Upper lobe of right lung (tissue), 1 donor: ENCODE data around the gene SLC49A3. TPM values are rescaled to one million over a fixed set of nuclear protein-coding genes. Genes with fewer than 3 reads are reported as not detected.

Experiments used
- ATAC-seq: fragments of 200-7000 bp; cut with Tn5 transposase; one replicate; pipeline ENCODE4 v1.9.1; 2020; ENCODE audit warnings: mild to moderate bottlenecking, moderate library complexity
- DNase-seq: peaks from one replicate; pipeline ENCODE4 v3.0.0-alpha.2; 2020
- H3K27ac ChIP-seq: fragments of 200-600 bp; one replicate; pipeline ENCODE4 v1.8.0; 2022
- H3K27me3 ChIP-seq: fragments of 200-600 bp; one replicate; pipeline ENCODE4 v1.8.0; 2022; ENCODE audit warnings: mild to moderate bottlenecking
- H3K36me3 ChIP-seq: fragments of 200-600 bp; one replicate; pipeline ENCODE4 v1.8.0; 2022
- H3K4me1 ChIP-seq: fragments of 200-600 bp; one replicate; pipeline ENCODE4 v1.8.0; 2022
- H3K4me3 ChIP-seq: fragments of 200-600 bp; one replicate; pipeline ENCODE4 v1.8.0; 2022; ENCODE audit warnings: mild to moderate bottlenecking
- H3K9me3 ChIP-seq: fragments of 200-600 bp; one replicate; pipeline ENCODE4 v1.8.0; 2022
- intact Hi-C: fragments of 100-400 bp; cut with DNase I; formaldehyde crosslinking; loops from one replicate; pipeline ENCODE4 v1.11.0; 2022
- total RNA-seq: library from RNA; stranded (reverse); fragmentation: NEBNext Ultra II Directional; extraction: Animal tissue kit (Norgen Biotek cat#: 25700); gene quantifications from one replicate; pipeline ENCODE4 v1.2.1, GENCODE V29; 2021
- TF ChIP-seq, protein P1 (sequence below): fragments of 200-600 bp; IDR thresholded peaks from one replicate; pipeline ENCODE4 v1.8.0; 2022; ENCODE audit warnings: antibody characterized with exemption
- donor health status: DM: no; HTN: yes; CAD: no; lungs with severe emphysema.

SLC49A3 gene
- total RNA-seq, 1 donor from 2014 or later = 32.9 TPM

DNA sequence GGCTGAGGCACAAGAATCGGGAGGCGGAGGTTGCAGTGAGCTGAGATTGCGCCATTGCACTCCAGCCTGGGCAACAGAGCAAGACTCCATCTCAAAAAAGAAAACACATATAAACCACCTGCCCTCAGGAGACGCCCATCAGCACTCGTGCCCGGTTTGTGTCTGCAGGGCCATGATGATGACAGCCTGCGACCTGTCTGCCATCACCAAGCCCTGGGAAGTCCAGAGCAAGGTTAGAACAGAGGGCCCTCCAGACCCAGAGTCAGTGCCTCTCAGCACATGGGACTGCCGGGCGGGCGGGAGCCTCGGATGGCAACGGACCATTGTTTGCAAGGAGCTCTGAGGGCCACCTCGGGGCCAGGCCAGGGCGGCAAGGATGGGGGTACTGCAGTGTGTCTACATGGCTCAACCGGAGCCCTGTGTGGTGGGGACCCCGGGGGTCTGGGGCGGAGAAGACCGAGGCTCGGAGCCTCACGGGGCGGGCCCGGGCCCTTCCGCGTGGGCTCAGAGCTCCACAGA, 24.2 kb downstream of the SLC49A3 start:
- Histone ChIP-seq H3K9me3 (no peaks in the 10 kb centered on the region), H3K27me3 (no peaks in the 10 kb centered on the region), H3K27ac (no peak overlapping the region), H3K4me1 (no peaks in the 10 kb centered on the region), H3K4me3 (no peak overlapping the region), H3K36me3 (no peaks in the 10 kb centered on the region)
- intact Hi-C loops = no loop called here
- TF ChIP-seq, protein P1, sequence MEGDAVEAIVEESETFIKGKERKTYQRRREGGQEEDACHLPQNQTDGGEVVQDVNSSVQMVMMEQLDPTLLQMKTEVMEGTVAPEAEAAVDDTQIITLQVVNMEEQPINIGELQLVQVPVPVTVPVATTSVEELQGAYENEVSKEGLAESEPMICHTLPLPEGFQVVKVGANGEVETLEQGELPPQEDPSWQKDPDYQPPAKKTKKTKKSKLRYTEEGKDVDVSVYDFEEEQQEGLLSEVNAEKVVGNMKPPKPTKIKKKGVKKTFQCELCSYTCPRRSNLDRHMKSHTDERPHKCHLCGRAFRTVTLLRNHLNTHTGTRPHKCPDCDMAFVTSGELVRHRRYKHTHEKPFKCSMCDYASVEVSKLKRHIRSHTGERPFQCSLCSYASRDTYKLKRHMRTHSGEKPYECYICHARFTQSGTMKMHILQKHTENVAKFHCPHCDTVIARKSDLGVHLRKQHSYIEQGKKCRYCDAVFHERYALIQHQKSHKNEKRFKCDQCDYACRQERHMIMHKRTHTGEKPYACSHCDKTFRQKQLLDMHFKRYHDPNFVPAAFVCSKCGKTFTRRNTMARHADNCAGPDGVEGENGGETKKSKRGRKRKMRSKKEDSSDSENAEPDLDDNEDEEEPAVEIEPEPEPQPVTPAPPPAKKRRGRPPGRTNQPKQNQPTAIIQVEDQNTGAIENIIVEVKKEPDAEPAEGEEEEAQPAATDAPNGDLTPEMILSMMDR = no peak
- DNase-seq (no peak), ATAC-seq (no peak)

DNA sequence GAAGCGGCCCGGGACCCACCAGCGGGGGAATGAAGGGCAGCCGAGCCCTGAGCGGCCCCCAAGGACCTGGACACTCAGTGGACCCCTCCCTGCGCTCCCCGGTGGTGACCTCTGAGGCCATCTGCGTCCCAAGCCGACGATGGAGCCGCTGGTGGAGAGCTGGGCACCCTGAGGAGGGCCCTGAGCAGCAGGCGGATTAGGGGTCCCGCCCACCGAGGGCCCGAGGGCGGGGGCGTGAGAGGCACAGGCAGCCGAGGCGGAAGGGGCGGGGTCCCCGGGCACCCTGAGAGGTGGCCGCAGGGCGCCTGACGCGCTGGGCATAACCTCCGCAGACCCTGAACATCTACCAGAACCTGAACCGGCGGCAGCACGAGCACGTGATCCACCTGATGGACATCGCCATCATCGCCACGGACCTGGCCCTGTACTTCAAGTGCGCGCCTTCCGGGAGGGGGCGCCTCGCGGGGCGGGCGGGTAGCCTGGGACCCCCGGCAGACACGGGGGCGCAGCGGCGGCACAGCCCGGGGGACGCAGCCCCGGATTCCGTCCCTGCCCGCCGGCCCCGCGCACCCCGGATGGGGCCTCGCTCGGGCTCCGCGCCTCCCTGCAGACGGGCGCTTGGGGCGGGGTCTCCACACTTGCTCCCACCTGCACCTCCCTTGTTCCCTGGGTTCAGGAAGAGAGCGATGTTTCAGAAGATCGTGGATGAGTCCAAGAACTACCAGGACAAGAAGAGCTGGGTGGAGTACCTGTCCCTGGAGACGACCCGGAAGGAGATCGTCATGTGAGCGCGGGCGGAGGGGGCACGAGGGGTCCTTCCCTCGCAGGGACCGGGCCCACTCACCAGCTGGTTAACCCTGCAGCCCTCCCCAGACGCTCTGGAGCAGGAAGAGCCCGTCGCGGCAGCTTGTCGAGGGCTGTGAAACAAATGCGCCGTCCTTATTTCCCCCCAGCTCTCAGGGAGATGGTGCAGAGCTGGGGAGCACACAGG, 25.2 kb downstream of the SLC49A3 start:
- Histone ChIP-seq H3K27ac (peak overlapping the region; percentile 71), H3K4me1 (no peaks in the 10 kb centered on the region), H3K27me3 (no peaks in the 10 kb centered on the region), H3K9me3 (no peaks in the 10 kb centered on the region), H3K4me3 (peak overlapping the region; percentile 78), H3K36me3 (no peaks in the 10 kb centered on the region)
- intact Hi-C loops = no loop called here
- DNase-seq (peak; percentile 89), ATAC-seq (peak; percentile 82)
- TF ChIP-seq, protein P1 = peak; percentile 8

DNA sequence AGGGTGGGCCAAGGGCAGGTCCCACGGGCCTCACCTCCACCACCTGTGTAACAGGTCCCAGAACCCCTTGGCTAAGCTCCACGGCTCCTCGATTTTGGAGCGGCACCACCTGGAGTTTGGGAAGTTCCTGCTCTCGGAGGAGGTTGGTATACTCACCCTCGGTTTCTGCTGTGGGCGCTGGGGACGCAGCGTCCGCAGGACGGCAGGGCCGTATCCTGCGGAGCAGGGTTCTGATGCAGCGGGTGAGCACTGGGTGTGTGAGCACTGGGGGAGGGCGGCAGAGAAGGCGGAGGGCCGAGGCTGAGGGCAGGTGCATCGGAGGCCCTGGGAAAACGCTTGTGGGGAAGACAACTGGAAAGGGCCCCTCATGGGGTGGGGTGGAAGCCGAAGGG, 25.9 kb downstream of the SLC49A3 start:
- no peaks in the 10 kb centered on the region for H3K36me3 ChIP-seq
- intact Hi-C loops = no loop called here
- TF ChIP-seq, protein P1 = no peak
- H3K4me1 ChIP-seq = no peaks in the 10 kb centered on the region
- H3K27me3 ChIP-seq = no peaks in the 10 kb centered on the region
- ATAC-seq (peak; percentile 13), DNase-seq (no peak)
- H3K4me3 ChIP-seq = peak overlapping the region; percentile 78
- peak overlapping the region; percentile 71 for H3K27ac ChIP-seq
- H3K9me3 ChIP-seq = no peaks in the 10 kb centered on the region

DNA sequence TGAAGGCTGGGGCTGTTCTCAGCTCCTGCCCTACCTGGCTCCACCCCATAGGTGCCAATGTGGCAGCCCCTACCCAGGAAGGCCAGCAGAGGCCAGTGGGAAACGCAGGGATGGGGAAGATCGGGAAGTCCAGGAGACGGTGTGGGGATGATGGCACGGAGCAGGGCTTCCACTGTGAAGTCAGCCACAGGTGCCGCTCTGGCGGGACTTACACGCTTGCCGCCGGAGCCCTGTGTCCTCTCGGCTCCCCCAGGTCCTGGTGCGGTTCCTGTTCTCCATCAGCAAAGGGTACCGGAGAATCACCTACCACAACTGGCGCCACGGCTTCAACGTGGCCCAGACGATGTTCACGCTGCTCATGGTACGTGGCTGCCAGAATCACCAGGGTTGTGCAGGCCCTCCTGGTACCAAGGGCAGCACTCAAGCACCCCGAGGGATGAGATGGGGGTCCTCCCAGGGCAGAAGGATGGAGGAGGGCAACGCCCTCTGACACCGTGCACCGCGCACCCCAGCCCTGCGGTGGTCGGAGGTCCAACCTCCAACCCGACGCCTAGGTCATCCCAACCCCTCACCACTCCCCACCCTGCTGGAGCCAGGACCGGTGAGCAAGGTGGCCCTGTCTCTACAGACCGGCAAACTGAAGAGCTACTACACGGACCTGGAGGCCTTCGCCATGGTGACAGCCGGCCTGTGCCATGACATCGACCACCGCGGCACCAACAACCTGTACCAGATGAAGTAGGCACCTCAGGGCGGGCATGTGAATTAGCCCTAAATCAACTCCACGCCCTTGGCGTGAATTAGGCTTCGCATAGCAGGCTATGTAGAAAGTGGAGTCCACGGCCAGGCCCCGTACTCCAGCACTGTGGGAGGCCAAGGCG, 26.8 kb downstream of the SLC49A3 start:
- H3K27me3 ChIP-seq = no peaks in the 10 kb centered on the region
- TF ChIP-seq, protein P1 = no peak
- intact Hi-C loops = no loop called here
- H3K4me3 ChIP-seq = no peak overlapping the region
- H3K36me3 ChIP-seq = no peaks in the 10 kb centered on the region
- H3K9me3 ChIP-seq = no peaks in the 10 kb centered on the region
- no peak for ATAC-seq
- H3K27ac ChIP-seq = no peak overlapping the region
- H3K4me1 ChIP-seq = no peaks in the 10 kb centered on the region
- DNase-seq = no peak

DNA sequence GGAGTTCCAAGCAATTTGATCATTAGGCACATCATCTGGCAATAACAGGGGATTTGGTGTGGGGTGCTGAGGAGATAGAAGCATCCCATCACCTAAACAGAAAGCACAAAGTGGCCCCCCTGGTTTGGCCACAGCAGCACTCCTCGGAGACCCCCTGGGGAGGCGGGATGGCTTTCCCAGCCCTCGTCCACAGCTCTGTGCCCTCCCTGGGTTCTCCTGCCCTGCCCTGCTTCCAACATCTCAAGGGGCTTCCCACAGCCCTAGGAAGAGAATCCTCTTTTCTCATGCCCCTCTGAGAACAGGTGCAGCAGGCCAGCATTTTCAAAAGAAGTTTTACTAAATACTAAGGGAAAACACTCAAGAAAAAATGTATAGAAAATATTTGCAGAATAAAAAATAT, 27.7 kb downstream of the SLC49A3 start:
- no peak overlapping the region for H3K4me3 ChIP-seq
- TF ChIP-seq, protein P1 = no peak
- DNase-seq = no peak
- intact Hi-C loops = no loop called here
- ATAC-seq = no peak
- H3K4me1 ChIP-seq = no peaks in the 10 kb centered on the region
- no peak overlapping the region for H3K27ac ChIP-seq
- no peaks in the 10 kb centered on the region for H3K36me3 ChIP-seq
- H3K9me3 ChIP-seq = no peaks in the 10 kb centered on the region
- H3K27me3 ChIP-seq = no peaks in the 10 kb centered on the region
